ENCODE data around the gene RPL38.
A peak's percentile ranks its signal among the peaks of the same experiment; 100 is the strongest.

RPL38 gene

DNA sequence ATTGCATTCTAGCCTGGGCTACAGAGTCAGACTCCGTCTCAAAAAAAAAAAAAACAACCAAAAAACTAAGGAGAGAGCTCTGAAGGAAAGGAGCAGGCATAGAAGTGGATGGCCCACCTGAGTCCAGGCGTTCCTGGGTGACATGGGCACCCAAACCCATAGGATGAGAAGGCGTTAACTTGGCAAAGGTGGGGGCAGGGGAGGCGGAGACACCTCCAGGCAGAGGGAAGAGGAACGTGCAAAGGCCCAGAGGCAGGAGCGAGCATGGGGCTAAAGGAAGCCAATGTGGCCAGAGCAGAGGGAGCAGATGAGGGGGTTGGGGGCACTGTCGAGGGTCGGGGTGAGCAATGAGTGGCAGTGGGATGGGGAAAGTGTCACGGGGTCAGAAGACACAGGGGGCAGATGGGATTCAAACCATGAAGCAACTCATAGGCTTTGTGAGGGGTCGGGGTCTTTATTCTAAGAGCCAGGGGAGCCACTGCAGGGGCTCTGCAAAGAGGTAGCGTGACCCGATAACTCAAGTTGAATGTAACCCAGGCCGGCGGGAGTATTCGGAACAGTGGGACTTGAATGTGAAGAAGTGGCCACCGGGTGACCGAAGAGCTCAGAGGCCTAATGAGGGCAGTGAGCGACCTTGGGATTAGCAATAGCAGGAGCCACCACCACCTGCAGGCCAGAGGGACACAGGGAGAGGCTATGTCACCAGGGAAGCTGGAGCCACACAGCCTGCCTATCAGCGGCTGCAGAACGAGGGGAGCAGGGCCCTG, 21.7 kb downstream of the RPL38 start:
- no peak for DNase-seq (ENCODE audit: low spot score)

- no peak for DNase-seq (ENCODE audit: low spot score)
Measured at GRCh38 chr17:74226252-74226651, 22.8 kb downstream of the RPL38 start.

GRCh38 chr17:74227271-74228080, 24.0 kb downstream of the RPL38 start:
- no peak for DNase-seq (ENCODE audit: low spot score)

GRCh38 chr17:74228306-74228978, 25.0 kb downstream of the RPL38 start:
- DNase-seq (ENCODE audit: low spot score) = no peak

- no peak for DNase-seq (ENCODE audit: low spot score)
Measured at GRCh38 chr17:74230896-74231295, 27.4 kb downstream of the RPL38 start.

DNA sequence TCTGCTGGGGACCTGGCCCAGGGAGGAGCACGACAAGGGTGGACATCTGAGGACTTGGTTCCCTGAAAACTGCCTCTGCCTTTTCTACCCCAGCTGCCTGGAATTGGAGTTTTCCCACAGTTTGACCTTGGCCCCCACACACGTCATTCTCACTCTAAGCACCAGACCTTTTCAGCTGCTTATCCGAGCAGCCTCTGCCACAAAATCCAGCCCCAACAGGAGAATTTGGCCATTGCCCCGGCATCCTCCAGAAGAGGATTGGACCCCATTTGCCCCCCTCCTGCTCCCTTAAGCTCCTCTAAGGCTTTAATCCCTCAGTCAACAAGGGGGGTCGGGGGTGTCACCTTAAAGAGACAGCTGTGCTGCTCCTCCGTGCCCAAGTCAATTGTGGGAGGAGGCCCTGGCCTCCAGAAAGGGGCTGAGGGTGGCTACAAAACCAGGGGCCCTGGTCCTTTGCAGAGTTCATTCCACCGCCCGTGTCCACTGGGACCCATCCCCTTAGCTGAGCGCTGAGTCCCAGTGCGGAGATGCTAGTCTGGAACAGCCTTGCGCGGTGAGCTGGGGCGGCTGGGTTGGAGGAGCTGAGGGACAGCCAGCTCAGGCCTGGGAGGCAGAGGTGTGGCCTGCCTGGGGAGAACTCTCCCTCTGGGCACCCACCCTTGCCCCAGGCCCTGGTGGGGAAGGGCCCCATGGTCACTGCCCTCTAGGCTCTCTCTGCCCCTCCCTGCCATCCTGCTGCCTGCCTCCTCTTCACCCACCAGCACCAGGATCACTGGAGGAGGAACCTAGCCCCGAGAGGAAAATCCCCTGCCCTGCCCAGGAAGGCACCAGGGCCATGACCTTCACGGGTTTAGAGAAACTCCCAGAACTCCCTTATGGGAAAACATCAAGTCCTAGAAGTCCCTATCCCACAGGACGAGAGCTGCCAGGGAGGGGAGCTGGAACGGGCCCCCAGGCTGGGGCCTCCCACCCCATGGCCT, 28.7 kb downstream of the RPL38 start:
- DNase-seq (ENCODE audit: low spot score) = no peak

- no peak for DNase-seq (ENCODE audit: low spot score)
Measured at GRCh38 chr17:74233937-74234336, 30.5 kb downstream of the RPL38 start.

DNA sequence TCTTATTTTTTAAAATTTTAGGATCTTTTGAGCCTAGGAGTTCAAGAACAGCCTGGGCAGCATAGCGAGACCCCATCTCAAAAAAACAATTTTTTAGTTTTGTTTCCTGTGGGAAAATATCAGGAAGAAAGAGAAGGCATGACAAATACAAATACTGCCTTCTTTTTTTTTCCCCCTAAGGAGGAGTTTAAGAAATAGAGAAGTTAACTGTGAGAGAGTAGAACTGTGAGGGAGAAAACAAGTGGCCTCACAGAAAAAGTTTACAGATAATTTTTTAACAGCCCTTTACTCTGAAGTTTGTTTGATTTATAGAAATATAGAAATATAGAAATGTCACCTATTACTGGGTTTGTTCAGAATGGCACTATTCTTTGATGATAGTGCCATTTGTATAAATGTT, 31.0 kb downstream of the RPL38 start:
- DNase-seq (ENCODE audit: low spot score) = no peak

DNA sequence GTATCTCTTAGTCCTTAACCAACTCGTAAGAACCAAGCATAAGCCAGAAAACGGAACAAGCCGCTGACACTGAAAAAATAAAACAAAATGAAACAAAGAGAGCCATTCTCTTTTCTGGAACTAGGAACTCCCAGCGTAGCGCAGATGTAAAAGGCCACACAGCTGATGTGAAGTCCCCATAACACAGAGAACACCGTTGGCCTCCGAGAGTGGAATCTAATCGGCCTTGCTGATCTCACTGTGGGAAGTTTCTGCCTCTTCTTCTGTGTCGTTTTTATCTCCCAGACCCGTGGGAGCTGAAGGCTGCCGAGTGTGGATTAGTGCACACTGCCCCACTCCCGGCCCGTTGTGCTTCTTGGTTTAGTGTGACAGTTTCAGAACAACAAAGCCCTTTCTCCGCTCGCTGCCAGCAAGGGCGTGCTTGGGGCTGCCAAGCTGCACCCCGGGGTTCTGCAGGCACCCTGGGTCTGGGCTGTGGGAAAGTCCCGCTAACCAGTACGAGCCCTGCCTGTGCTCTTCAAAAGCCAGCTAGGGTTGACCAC, 31.6 kb downstream of the RPL38 start:
- DNase-seq (ENCODE audit: low spot score) = no peak

GRCh38 chr17:74235911-74236371, 32.5 kb downstream of the RPL38 start:
- DNase-seq (ENCODE audit: low spot score) = no peak

DNA sequence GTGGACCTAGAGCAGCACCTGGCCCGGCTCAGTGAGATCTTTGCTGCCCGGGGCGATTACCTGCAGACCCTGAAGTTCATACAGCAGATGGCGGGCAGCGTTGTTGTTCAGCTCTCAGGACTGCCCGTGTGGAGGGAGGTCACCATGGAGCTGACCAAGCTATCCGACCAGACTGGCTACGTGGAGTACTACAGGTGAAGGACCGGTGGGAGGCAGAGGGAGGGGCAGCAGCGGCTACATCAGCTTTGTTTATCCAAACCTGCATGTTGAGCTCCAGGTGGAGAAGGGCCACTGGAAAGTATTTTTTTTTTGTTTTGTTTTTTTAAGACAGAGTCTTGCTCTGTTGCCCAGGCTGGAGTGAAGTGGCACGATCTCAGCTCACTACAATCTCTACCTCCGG, 33.8 kb downstream of the RPL38 start:
- no peak for DNase-seq (ENCODE audit: low spot score)

DNA sequence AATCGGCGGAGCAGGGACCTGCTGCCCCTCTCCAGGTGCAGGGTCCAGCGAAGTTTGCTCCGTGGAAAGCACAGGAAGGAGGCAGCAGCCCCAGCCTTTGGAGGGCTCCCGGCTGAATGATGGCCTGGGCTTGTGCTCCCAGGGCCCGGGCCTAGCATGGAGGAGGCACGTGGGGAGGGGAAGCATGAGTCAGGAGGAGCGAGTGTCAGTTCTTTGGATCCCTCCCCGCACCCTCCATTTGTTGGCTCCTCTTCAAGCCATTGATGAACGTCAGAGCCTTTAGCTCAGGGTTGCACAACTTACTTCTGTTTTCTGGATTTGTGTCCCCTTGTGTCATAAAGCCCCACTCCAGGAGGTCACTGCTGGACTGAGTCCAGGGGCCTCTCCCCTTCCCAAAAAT, 35.7 kb downstream of the RPL38 start:
- DNase-seq (ENCODE audit: low spot score) = no peak

DNA sequence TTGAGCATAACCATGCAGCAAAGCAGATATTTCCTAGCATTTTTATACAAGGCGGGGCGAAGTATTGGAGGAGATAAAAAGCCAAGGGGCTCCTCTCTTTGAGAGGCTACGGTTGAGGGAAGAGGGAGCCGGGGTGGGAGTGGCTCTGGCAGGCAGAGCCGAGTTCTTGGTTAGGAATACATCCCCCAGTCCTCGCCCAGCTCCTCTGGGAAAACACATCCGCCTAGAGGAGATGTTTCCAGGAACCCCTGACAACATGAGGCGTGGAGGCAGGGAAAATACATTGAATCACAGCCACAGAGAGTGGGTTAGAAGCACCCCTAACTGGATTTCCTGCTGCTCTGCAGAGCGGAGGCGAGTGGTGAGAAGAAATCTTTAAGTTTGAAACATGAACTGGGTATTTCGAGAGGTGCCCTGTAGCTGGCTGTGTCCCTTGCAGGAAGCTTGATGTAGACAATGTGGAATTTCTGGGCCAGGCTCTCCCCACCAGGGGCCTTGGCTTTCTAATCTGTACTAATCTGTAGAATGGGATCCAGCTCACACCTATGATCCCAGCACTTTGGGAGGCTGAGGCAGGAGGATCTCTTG, 37.2 kb downstream of the RPL38 start:
- no peak for DNase-seq (ENCODE audit: low spot score)

DNA sequence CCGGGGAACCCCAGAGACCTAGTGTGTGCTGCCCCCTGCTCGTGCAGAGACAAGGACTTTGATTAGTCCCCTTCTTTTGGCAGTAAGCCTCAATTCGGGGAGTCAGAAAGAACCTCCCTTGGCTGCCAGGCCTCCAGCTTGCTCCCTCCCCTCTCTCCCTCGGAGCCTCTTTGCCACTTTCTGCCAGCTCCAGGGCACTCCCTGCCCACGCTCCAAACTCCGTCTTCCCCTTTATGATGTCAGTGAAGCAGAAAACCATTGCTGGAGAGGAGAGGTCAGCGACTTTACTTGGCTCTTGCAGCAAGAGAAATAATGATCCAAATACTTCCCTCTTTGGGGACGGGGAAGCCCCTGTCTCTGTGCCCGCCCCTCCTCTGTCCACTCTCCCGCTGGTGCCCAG, 38.0 kb downstream of the RPL38 start:
- peak; percentile 16 for DNase-seq (ENCODE audit: low spot score)

GRCh38 chr17:74241847-74242246, 38.4 kb downstream of the RPL38 start:
- DNase-seq (ENCODE audit: low spot score) = no peak

DNA sequence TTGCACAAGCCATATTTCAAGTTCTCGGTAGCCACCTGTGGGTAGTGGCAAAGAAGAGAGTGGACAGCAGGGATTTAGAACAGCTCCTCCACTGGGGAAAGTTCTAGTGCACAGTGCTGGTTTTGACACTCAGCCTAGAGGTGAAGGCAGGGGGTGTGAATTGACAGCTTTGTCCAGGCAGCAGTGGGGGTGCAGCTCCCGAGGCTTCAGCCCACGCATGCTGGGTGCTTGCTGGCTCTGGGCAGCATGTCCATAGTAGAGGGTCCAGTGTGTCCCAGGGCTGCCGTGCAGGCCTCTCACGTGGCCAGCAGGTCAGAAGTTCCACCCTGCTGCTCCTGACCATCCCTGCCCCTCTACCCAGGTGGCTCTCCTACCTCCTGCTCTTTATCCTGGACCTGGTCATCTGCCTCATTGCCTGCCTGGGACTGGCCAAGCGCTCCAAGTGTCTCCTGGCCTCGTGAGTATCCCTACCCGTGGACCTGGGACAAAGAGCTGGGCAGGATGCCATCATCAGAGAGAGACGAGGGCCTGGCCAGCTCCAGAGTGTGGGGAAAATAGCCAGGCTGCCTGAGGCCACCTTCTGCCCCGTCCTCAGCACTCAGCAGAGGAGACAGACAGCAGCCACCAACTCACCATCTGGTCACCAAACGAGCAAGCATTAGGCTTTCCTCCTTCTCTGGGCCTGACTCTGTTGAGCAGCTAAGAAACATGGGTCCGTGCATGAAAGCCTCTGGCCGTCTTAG, 39.7 kb downstream of the RPL38 start:
- peak; percentile 98 for DNase-seq (ENCODE audit: low spot score)

DNA sequence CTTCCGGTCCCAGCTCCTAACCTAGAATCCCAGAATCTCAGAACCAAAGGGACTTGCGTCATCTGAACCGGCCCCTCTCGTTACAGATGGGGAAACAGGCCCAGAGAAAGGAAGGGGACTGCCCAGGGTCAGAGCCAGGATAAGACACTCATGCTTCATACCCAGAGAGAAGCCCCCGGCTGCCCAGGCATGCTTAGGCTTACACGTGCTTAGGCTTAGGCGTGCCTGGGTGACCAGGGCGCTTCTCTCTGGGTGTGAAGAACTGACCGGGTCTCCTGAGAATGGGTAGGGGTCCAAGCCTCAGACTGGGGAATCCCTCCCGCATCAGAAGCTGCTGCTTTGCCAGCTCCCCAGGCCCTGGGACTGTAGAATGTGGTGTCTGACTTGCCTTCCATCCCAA, 40.6 kb downstream of the RPL38 start:
- DNase-seq (ENCODE audit: low spot score) = no peak

DNA sequence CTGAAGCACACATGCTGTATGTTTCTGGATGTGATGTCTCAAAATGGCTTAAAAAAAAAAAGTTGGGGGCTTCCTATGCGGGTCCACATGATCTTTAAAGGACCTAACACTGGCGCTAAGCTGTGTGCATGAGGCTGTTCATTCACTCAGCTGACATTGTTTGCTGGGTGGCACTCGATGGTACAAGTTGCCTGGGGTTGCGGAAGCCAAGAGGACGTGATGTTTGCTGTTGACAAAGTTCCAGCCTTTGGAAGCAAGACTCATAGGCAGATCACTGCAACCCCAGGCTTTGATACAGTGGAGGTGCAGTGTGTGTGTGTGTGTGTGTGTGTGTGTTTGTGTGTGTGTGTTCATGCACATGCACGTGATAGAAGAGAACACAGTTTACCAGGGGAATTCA, 41.1 kb downstream of the RPL38 start:
- peak; percentile 18 for DNase-seq (ENCODE audit: low spot score)

GRCh38 chr17:74245145-74245831, 41.8 kb downstream of the RPL38 start:
- peak; percentile 26 for DNase-seq (ENCODE audit: low spot score)

DNA sequence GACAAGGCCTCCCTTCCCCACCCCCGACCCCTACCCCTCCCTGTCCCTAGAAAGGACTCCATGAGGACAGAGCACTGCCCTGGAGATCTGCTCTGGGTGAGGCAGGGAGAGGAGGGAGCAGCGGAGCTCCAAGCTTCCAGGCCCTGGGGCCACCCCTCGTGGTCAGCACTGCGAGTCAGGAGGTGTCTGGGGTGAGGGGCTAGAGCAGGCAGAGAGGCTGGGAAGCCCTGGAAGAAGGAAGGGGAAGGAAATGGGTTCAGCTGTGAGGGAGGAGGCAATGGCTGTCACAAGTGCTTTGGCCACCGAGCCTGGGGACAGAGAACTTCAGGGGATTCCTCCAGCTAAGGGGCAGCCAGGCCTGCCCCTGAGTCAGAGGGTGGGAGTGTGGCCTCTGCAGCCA, 42.4 kb downstream of the RPL38 start:
- DNase-seq (ENCODE audit: low spot score) = no peak
